Measurements from ENCODE around the gene KLHDC10. TPM values are rescaled to one million over a fixed set of nuclear protein-coding genes. Genes with fewer than 3 reads are reported as not detected.

The KLHDC10 gene, protein sequence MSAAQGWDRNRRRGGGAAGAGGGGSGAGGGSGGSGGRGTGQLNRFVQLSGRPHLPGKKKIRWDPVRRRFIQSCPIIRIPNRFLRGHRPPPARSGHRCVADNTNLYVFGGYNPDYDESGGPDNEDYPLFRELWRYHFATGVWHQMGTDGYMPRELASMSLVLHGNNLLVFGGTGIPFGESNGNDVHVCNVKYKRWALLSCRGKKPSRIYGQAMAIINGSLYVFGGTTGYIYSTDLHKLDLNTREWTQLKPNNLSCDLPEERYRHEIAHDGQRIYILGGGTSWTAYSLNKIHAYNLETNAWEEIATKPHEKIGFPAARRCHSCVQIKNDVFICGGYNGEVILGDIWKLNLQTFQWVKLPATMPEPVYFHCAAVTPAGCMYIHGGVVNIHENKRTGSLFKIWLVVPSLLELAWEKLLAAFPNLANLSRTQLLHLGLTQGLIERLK
- total RNA-seq = 28.7 and 43.6 TPM in 2 replicates

DNA sequence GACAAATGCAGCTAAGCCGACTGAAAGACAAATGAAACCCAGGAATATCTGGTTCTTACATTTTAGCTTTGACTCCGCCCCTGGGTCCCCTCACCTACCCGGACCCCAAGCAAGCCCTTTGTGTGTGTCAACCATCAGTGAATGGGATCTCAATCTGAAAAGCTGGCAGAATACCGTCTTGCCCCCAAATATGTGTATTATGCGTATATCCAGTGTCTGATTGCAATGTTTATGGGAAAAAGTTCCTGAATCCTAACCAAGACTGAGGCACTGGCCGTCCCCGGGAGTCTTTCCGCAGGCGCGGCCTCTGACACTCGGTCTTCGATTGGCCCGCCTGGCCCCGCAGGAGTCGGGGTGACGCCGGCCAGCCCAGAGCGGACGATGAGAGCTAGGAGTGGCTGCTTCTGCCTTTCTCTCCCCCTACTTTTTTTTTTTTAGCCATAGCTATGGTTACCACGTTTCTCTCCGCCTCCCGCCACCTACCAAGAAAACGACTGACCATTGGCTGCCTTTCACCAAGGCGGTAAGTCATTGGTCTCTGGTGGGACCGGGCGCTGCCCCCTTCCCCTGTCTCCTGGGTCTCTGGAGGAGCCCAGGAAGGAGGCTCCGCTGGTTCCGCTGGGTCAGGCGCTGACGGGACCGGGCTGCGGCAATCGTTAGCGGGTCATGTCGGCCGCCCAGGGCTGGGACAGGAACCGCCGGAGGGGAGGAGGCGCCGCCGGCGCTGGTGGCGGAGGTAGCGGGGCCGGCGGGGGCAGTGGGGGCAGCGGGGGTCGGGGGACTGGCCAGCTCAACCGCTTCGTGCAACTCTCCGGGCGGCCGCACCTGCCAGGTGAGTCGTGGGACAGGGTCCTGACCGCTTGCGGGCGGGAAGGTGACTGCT is at the start of gene KLHDC10:
Gene KLHDC10, plus strand, starts transcription at position 557 of the 883 bp plus-strand sequence. Its CDS starts 110 bp downstream, at position 667.
- no peak for TF ChIP-seq CTCF (IDR thresholded peaks at IDR 0.05; ENCODE audit: insufficient read depth, low read depth, low read length)
- H3K4me3 ChIP-seq (ENCODE audit: low read depth, low read length) = peak within 1 kb of the TSS; percentile 80
- peak; percentile 100 for DNase-seq (ENCODE audit: low read depth)

GRCh38 chr7:130021105-130021834 is 49.1 kb upstream of the KLHDC10 start:
- no peak for TF ChIP-seq CTCF (IDR thresholded peaks at IDR 0.05; ENCODE audit: insufficient read depth, low read depth, low read length)
- no peak overlapping the region for H3K4me3 ChIP-seq (ENCODE audit: low read depth, low read length)
- DNase-seq (ENCODE audit: low read depth) = no peak

DNA sequence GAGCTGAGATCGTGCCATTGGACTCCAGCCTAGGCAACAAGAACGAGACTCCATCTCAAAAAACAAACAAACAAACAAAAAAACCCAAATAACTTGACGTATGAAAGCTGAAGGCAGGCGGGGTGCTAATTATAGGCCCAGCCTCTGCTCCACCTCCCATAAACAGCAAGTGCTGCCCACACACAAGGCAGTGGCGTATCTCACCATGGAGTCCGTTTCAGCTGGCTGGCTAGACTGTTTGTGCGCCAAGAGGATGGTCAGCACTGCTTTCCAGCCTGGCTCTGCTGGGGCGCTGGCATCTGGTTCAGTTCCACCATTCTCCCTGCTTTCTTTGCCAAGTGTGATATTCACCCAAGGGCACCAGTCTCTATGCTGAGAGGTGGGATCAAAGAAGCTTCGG is 48.2 kb upstream of the KLHDC10 start:
- no peak for DNase-seq (ENCODE audit: low read depth)
- H3K4me3 ChIP-seq (ENCODE audit: low read depth, low read length) = no peak overlapping the region
- TF ChIP-seq CTCF (IDR thresholded peaks at IDR 0.05; ENCODE audit: insufficient read depth, low read depth, low read length) = no peak

- no peak for TF ChIP-seq CTCF (IDR thresholded peaks at IDR 0.05; ENCODE audit: insufficient read depth, low read depth, low read length)
- H3K4me3 ChIP-seq (ENCODE audit: low read depth, low read length) = no peak overlapping the region
- DNase-seq (ENCODE audit: low read depth) = no peak
Measured at GRCh38 chr7:130022623-130023175, 47.6 kb upstream of the KLHDC10 start.

GRCh38 chr7:130024390-130024789 is 45.9 kb upstream of the KLHDC10 start:
- TF ChIP-seq CTCF (IDR thresholded peaks at IDR 0.05; ENCODE audit: insufficient read depth, low read depth, low read length) = no peak
- no peak for DNase-seq (ENCODE audit: low read depth)
- no peak overlapping the region for H3K4me3 ChIP-seq (ENCODE audit: low read depth, low read length)

GRCh38 chr7:130032698-130033097 is 37.6 kb upstream of the KLHDC10 start:
- TF ChIP-seq CTCF (IDR thresholded peaks at IDR 0.05; ENCODE audit: insufficient read depth, low read depth, low read length) = no peak
- no peak overlapping the region for H3K4me3 ChIP-seq (ENCODE audit: low read depth, low read length)
- DNase-seq (ENCODE audit: low read depth) = no peak
